MM.1S (cell line): ENCODE measurements around the gene PAX7.

Experiments
- DNase-seq: peaks from one replicate; pipeline ENCODE4 v3.0.0-alpha.2; 2015
- H2AFZ ChIP-seq: fragments of 300-600 bp; sonication (generic); 2 replicates; pipeline ENCODE4 v1.6.0; 2016; ENCODE audit warnings: antibody characterized with exemption, low read length
- H3F3A ChIP-seq: fragments of 300-600 bp; sonication (generic); 2 replicates; pipeline ENCODE4 v1.6.1; 2016; ENCODE audit warnings: mild to moderate bottlenecking, antibody characterized with exemption, low read length, moderate library complexity, mixed read lengths; ENCODE audit not compliant: insufficient read depth
- H3K27ac ChIP-seq: fragments of 300-600 bp; sonication (generic); 2 replicates; pipeline ENCODE4 v1.5.1; 2016; ENCODE audit warnings: mild to moderate bottlenecking, low read length
- H3K27me3 ChIP-seq: fragments of 300-600 bp; sonication (generic); replicated peaks from 2 replicates; pipeline ENCODE4 v1.6.0; 2016; ENCODE audit warnings: low read length; ENCODE audit not compliant: insufficient read depth
- H3K36me3 ChIP-seq: fragments of 300-600 bp; sonication (generic); replicated peaks from 2 replicates; pipeline ENCODE4 v1.6.1; 2016; ENCODE audit warnings: mild to moderate bottlenecking, low read length, mixed read lengths; ENCODE audit not compliant: insufficient read depth
- H3K4me1 ChIP-seq: fragments of 300-600 bp; sonication (generic); 2 replicates; pipeline ENCODE4 v1.6.1; 2016; ENCODE audit warnings: low read length, mixed read lengths
- H3K4me2 ChIP-seq: fragments of 300-600 bp; sonication (generic); 2 replicates; pipeline ENCODE4 v1.6.0; 2016; ENCODE audit warnings: low read depth, low read length
- H3K4me3 ChIP-seq: fragments of 300-600 bp; sonication (generic); 2 replicates; pipeline ENCODE4 v1.5.1; 2016; ENCODE audit warnings: low read length, mixed read lengths
- H3K79me2 ChIP-seq: fragments of 300-600 bp; sonication (generic); 2 replicates; pipeline ENCODE4 v1.6.1; 2016; ENCODE audit warnings: mixed run types, low read length, mixed read lengths
- H3K9ac ChIP-seq: fragments of 300-600 bp; sonication (generic); 2 replicates; pipeline ENCODE4 v1.6.1; 2016; ENCODE audit warnings: low read length, mixed read lengths
- H3K9me2 ChIP-seq: fragments of 300-600 bp; sonication (generic); replicated peaks from 2 replicates; pipeline ENCODE4 v1.6.1; 2016; ENCODE audit warnings: mild to moderate bottlenecking, low read length, mixed read lengths; ENCODE audit not compliant: insufficient read depth
- H3K9me3 ChIP-seq: fragments of 300-600 bp; sonication (generic); replicated peaks from 2 replicates; pipeline ENCODE4 v1.6.1; 2016; ENCODE audit warnings: mild to moderate bottlenecking, low read length, mixed read lengths; ENCODE audit not compliant: insufficient read depth
- H4K20me1 ChIP-seq: fragments of 300-600 bp; sonication (generic); 2 replicates; pipeline ENCODE4 v1.6.1; 2016; ENCODE audit warnings: mild to moderate bottlenecking, low read length, moderate library complexity, mixed read lengths; ENCODE audit not compliant: insufficient read depth
- CTCF ChIP-seq: fragments of 300-600 bp; sonication (generic); IDR thresholded peaks from 2 replicates; pipeline ENCODE4 v1.5.1; 2016; ENCODE audit warnings: antibody characterized with exemption, low read length, mixed read lengths
- EZH2 ChIP-seq: fragments of 300-600 bp; sonication (generic); optimal IDR thresholded peaks from 2 replicates; pipeline ENCODE3; 2017; ENCODE audit warnings: low read depth, mild to moderate bottlenecking, antibody characterized with exemption, low read length, mixed read lengths
- EZH2phosphoT487 ChIP-seq: fragments of 300-600 bp; sonication (generic); IDR thresholded peaks from 2 replicates; pipeline ENCODE4 v1.6.1; 2018; ENCODE audit warnings: antibody characterized with exemption, low read length

The PAX7 gene

GRCh38 chr1:18635891-18636595 lies 5.4 kb downstream of the PAX7 start:
- no peaks in the 10 kb centered on the region for H3F3A ChIP-seq
- H3K79me2 ChIP-seq, result no peaks in the 10 kb centered on the region
- DNase-seq, result no peak
- H3K9ac ChIP-seq, result no peak overlapping the region
- peaks cover 97% of the 10 kb centered on the region for H3K27me3 ChIP-seq
- H3K9me2 ChIP-seq, result no peaks in the 10 kb centered on the region
- no peaks in the 10 kb centered on the region for H3K9me3 ChIP-seq
- no peak overlapping the region for H3K4me3 ChIP-seq
- no peak overlapping the region for H2AFZ ChIP-seq
- H3K27ac ChIP-seq, result no peak overlapping the region
- no peaks in the 10 kb centered on the region for H4K20me1 ChIP-seq
- H3K4me1 ChIP-seq, result no peaks in the 10 kb centered on the region
- TF ChIP-seq CTCF, result no peak
- TF ChIP-seq EZH2, result no peak
- no peak for TF ChIP-seq EZH2phosphoT487
- no peaks in the 10 kb centered on the region for H3K36me3 ChIP-seq
- no peak overlapping the region for H3K4me2 ChIP-seq

GRCh38 chr1:18636596-18637508 lies 6.2 kb downstream of the PAX7 start:
- Histone ChIP-seq H3K9ac (no peak overlapping the region), H3K4me3 (no peak overlapping the region), H4K20me1 (no peaks in the 10 kb centered on the region), H3K27ac (no peak overlapping the region), H3K79me2 (no peaks in the 10 kb centered on the region), H3K9me3 (no peaks in the 10 kb centered on the region), H3K27me3 (peaks cover 96% of the 10 kb centered on the region), H2AFZ (no peak overlapping the region), H3K4me1 (no peaks in the 10 kb centered on the region), H3K36me3 (no peaks in the 10 kb centered on the region), H3F3A (no peaks in the 10 kb centered on the region), H3K4me2 (no peak overlapping the region), H3K9me2 (no peaks in the 10 kb centered on the region)
- TF ChIP-seq EZH2 (no peak), EZH2phosphoT487 (no peak), CTCF (no peak)
- no peak for DNase-seq

GRCh38 chr1:18637511-18637960 lies 6.9 kb downstream of the PAX7 start:
- Histone ChIP-seq H2AFZ (no peak overlapping the region), H3K79me2 (no peaks in the 10 kb centered on the region), H3F3A (no peaks in the 10 kb centered on the region), H3K9ac (no peak overlapping the region), H3K9me2 (no peaks in the 10 kb centered on the region), H3K27me3 (peaks cover 96% of the 10 kb centered on the region), H3K9me3 (no peaks in the 10 kb centered on the region), H3K27ac (no peak overlapping the region), H3K36me3 (no peaks in the 10 kb centered on the region), H3K4me1 (no peaks in the 10 kb centered on the region), H4K20me1 (no peaks in the 10 kb centered on the region), H3K4me2 (no peak overlapping the region), H3K4me3 (no peak overlapping the region)
- no peak for DNase-seq
- TF ChIP-seq EZH2, result no peak
- TF ChIP-seq EZH2phosphoT487, result no peak
- TF ChIP-seq CTCF, result no peak
